Trophoblast cell (in vitro differentiated cells and primary cell): ENCODE results near the gene RAB17. TPM values are rescaled to one million over a fixed set of nuclear protein-coding genes. Genes with fewer than 3 reads are reported as not detected.
A peak's percentile ranks its signal among the peaks of the same experiment; 100 is the strongest.

ENCODE experiments used
- DNase-seq, 2 donors: peaks; one replicate each; pipeline ENCODE4 v3.0.0-alpha.2; 2016
- H2AFZ ChIP-seq: 2 replicates; pipeline ENCODE4 v1.6.1; 2013; ENCODE audit warnings: low read length, moderate library complexity, mild to moderate bottlenecking; ENCODE audit not compliant: insufficient read depth, poor library complexity
- H2AK5ac ChIP-seq: 2 replicates; pipeline ENCODE4 v1.6.1; 2013; ENCODE audit warnings: mild to moderate bottlenecking, low read length
- H2BK120ac ChIP-seq: 2 replicates; pipeline ENCODE4 v1.6.1; 2013; ENCODE audit warnings: low read length, mild to moderate bottlenecking, moderate library complexity; ENCODE audit not compliant: insufficient read depth, poor library complexity
- H2BK12ac ChIP-seq: 2 replicates; pipeline ENCODE4 v1.6.1; 2013; ENCODE audit warnings: mild to moderate bottlenecking, low read length, moderate library complexity
- H2BK5ac ChIP-seq: 2 replicates; pipeline ENCODE4 v1.6.1; 2013; ENCODE audit warnings: low read length, low read depth, moderate library complexity, mild to moderate bottlenecking; ENCODE audit not compliant: poor library complexity
- H3K14ac ChIP-seq: 2 replicates; pipeline ENCODE4 v1.6.1; 2013; ENCODE audit warnings: mild to moderate bottlenecking, low read length
- H3K18ac ChIP-seq: 2 replicates; pipeline ENCODE4 v1.6.1; 2013; ENCODE audit warnings: mild to moderate bottlenecking, low read length
- H3K23ac ChIP-seq: 2 replicates; pipeline ENCODE4 v1.6.1; 2013; ENCODE audit warnings: low read length
- H3K27ac ChIP-seq: 2 replicates; pipeline ENCODE4 v1.5.1; 2013; ENCODE audit warnings: low read depth, mild to moderate bottlenecking, inconsistent platforms, low read length, moderate library complexity
- H3K27me3 ChIP-seq: 2 replicates; pipeline ENCODE4 v1.6.1; 2013; ENCODE audit warnings: inconsistent platforms, mild to moderate bottlenecking, low read length, moderate library complexity; ENCODE audit not compliant: insufficient read depth
- H3K36me3 ChIP-seq, 2 experiments: 1 replicate in 1 of 2; 2 replicates in 1 of 2; pipeline ENCODE4 v1.6.1; 2013; ENCODE audit warnings: low read length in 2 of 2, mild to moderate bottlenecking in 2 of 2, moderate library complexity in 1 of 2; ENCODE audit not compliant: insufficient read depth in 2 of 2, control insufficient read depth in 1 of 2
- H3K4ac ChIP-seq: 2 replicates; pipeline ENCODE4 v1.6.1; 2013; ENCODE audit warnings: low read depth, mild to moderate bottlenecking, low read length, moderate library complexity
- H3K4me1 ChIP-seq, 2 experiments: 1 replicate in 1 of 2; 2 replicates in 1 of 2; pipeline ENCODE4 v1.6.1; 2013; ENCODE audit warnings: low read length in 2 of 2, mild to moderate bottlenecking in 2 of 2, moderate library complexity in 1 of 2; ENCODE audit not compliant: insufficient read depth in 2 of 2, control insufficient read depth in 1 of 2
- H3K4me2 ChIP-seq: 2 replicates; pipeline ENCODE4 v1.6.1; 2013; ENCODE audit warnings: inconsistent platforms, mild to moderate bottlenecking, low read length, moderate library complexity
- H3K4me3 ChIP-seq: 2 replicates; pipeline ENCODE4 v1.5.1; 2013; ENCODE audit warnings: mild to moderate bottlenecking, low read depth, low read length, inconsistent platforms
- H3K79me1 ChIP-seq: one replicate; pipeline ENCODE4 v1.6.1; 2013; ENCODE audit warnings: low read length
- H3K79me2 ChIP-seq: 2 replicates; pipeline ENCODE4 v1.6.1; 2013; ENCODE audit warnings: low read length, mild to moderate bottlenecking; ENCODE audit not compliant: control insufficient read depth, insufficient read depth, poor library complexity
- H3K9ac ChIP-seq: 2 replicates; pipeline ENCODE4 v1.6.1; 2013; ENCODE audit warnings: mild to moderate bottlenecking, low read length
- H3K9me3 ChIP-seq: 2 replicates; pipeline ENCODE4 v1.6.1; 2013; ENCODE audit warnings: low read depth, mild to moderate bottlenecking, control low read depth, inconsistent platforms, low read length; ENCODE audit not compliant: insufficient read depth
- H4K12ac ChIP-seq: 2 replicates; pipeline ENCODE4 v1.6.1; 2013; ENCODE audit warnings: low read depth, mild to moderate bottlenecking, low read length, moderate library complexity
- H4K8ac ChIP-seq: 2 replicates; pipeline ENCODE4 v1.6.1; 2013; ENCODE audit warnings: low read depth, mild to moderate bottlenecking, low read length, moderate library complexity
- H4K91ac ChIP-seq: one replicate; pipeline ENCODE4 v1.6.1; 2013; ENCODE audit warnings: low read depth, mild to moderate bottlenecking, low read length, moderate library complexity
- WGBS: extraction: QIAGEN DNeasy Blood & Tissue Kit; methylation state at CpG from one replicate; pipeline ENCODE4 v1.1.7; 2013; ENCODE audit warnings: missing lambda C conversion rate; ENCODE audit not compliant: insufficient read length, insufficient coverage; ENCODE audit errors: extremely low coverage; 5-methylcytosine and 5-hydroxymethylcytosine counted together
- polyA plus RNA-seq: library from polyadenylated mRNA; stranded (reverse); fragments of 200-250 nt; gene quantifications from 2 replicates; pipeline ENCODE4 v1.2.3, GENCODE V29; 2013

Gene RAB17
- 15.7 and 16.1 TPM in 2 replicates for polyA plus RNA-seq

- Histone ChIP-seq H2BK12ac (peak within 1 kb of the TSS; percentile 82), H3K9ac (no peak within 1 kb of the TSS), H2BK120ac (peak within 1 kb of the TSS; percentile 60), H4K8ac (peak within 1 kb of the TSS; percentile 70), H3K4me1 (peaks cover 28 to 46% of the 10 kb centered on the region in 2 experiments), H3K4me3 (no peak within 1 kb of the TSS), H3K27ac (peak within 1 kb of the TSS; percentile 35), H3K27me3 (no peaks in the 10 kb centered on the region), H3K79me2 (peaks cover 2% of the 10 kb centered on the region), H2AK5ac (peak within 1 kb of the TSS; percentile 40), H3K14ac (peak within 1 kb of the TSS; percentile 38), H3K79me1 (peaks cover 15% of the 10 kb centered on the region), H3K4ac (no peak within 1 kb of the TSS), H3K4me2 (peak within 1 kb of the TSS; percentile 57), H4K91ac (peak within 1 kb of the TSS; percentile 76), H4K12ac (peak within 1 kb of the TSS; percentile 15), H2BK5ac (no peak within 1 kb of the TSS), H2AFZ (no peak within 1 kb of the TSS), H3K36me3 (no peaks in the 10 kb centered on the region), H3K9me3 (peaks cover 3% of the 10 kb centered on the region), H3K18ac (peak within 1 kb of the TSS; percentile 81), H3K23ac (no peak within 1 kb of the TSS)
- no CpG with 5 or more reads among the region's 16 CpGs for WGBS
- DNase-seq, result peak; percentile 71 to 76
Observed at GRCh38 chr2:237590272-237591140, at the start of gene RAB17. TSS of gene RAB17 (minus strand) at chr2:237590734. CDS start at chr2:237586154, 4,580 bp downstream.

- H3K4ac ChIP-seq, result no peak overlapping the region
- no peak overlapping the region for H4K91ac ChIP-seq
- no peak overlapping the region for H3K27ac ChIP-seq
- WGBS, result no CpG with 5 or more reads among the region's 6 CpGs
- H3K9me3 ChIP-seq, result peaks cover 5% of the 10 kb centered on the region
- H3K4me3 ChIP-seq, result no peak overlapping the region
- no peak overlapping the region for H2AK5ac ChIP-seq
- H3K9ac ChIP-seq, result no peak overlapping the region
- H3K79me2 ChIP-seq, result no peaks in the 10 kb centered on the region
- no peak overlapping the region for H2BK12ac ChIP-seq
- peaks cover 2 to 4% of the 10 kb centered on the region in 2 experiments for H3K36me3 ChIP-seq
- H3K18ac ChIP-seq, result no peak overlapping the region
- no peak overlapping the region for H4K12ac ChIP-seq
- H2AFZ ChIP-seq, result no peak overlapping the region
- no peak overlapping the region for H3K14ac ChIP-seq
- no peak overlapping the region for H4K8ac ChIP-seq
- H2BK120ac ChIP-seq, result no peak overlapping the region
- no peak for DNase-seq
- no peak overlapping the region for H2BK5ac ChIP-seq
- no peak overlapping the region for H3K4me2 ChIP-seq
- H3K4me1 ChIP-seq, result peaks cover 2 to 4% of the 10 kb centered on the region in 2 experiments
- no peaks in the 10 kb centered on the region for H3K27me3 ChIP-seq
- H3K79me1 ChIP-seq, result no peaks in the 10 kb centered on the region
- H3K23ac ChIP-seq, result no peak overlapping the region
Observed at GRCh38 chr2:237639836-237640220, 49.3 kb upstream of the RAB17 start.

- no peak overlapping the region for H3K4ac ChIP-seq
- H2BK5ac ChIP-seq, result no peak overlapping the region
- H2BK12ac ChIP-seq, result no peak overlapping the region
- H3K4me1 ChIP-seq, result peaks cover 2 to 4% of the 10 kb centered on the region in 2 experiments
- peaks cover 5% of the 10 kb centered on the region for H3K9me3 ChIP-seq
- no peak overlapping the region for H3K14ac ChIP-seq
- H3K27me3 ChIP-seq, result no peaks in the 10 kb centered on the region
- H3K79me1 ChIP-seq, result no peaks in the 10 kb centered on the region
- H2AFZ ChIP-seq, result no peak overlapping the region
- H4K8ac ChIP-seq, result no peak overlapping the region
- H4K91ac ChIP-seq, result no peak overlapping the region
- H3K23ac ChIP-seq, result no peak overlapping the region
- no peak overlapping the region for H4K12ac ChIP-seq
- no peak overlapping the region for H3K4me3 ChIP-seq
- no peak overlapping the region for H3K18ac ChIP-seq
- no peaks in the 10 kb centered on the region for H3K79me2 ChIP-seq
- H2BK120ac ChIP-seq, result no peak overlapping the region
- H3K4me2 ChIP-seq, result no peak overlapping the region
- DNase-seq, result no peak
- WGBS, result no CpG with 5 or more reads among the region's 11 CpGs
- no peak overlapping the region for H3K27ac ChIP-seq
- peaks cover 2 to 4% of the 10 kb centered on the region in 2 experiments for H3K36me3 ChIP-seq
- no peak overlapping the region for H2AK5ac ChIP-seq
- no peak overlapping the region for H3K9ac ChIP-seq
Observed at GRCh38 chr2:237639052-237639835, 48.7 kb upstream of the RAB17 start.

- no peak overlapping the region for H2AFZ ChIP-seq
- H4K8ac ChIP-seq, result no peak overlapping the region
- H3K23ac ChIP-seq, result no peak overlapping the region
- peaks cover 2 to 4% of the 10 kb centered on the region in 2 experiments for H3K36me3 ChIP-seq
- no peak overlapping the region for H3K4me2 ChIP-seq
- no peak overlapping the region for H3K18ac ChIP-seq
- no peaks in the 10 kb centered on the region for H3K27me3 ChIP-seq
- H3K79me2 ChIP-seq, result no peaks in the 10 kb centered on the region
- peaks cover 2 to 6% of the 10 kb centered on the region in 2 experiments for H3K4me1 ChIP-seq
- H2BK5ac ChIP-seq, result no peak overlapping the region
- H3K4ac ChIP-seq, result no peak overlapping the region
- H2BK12ac ChIP-seq, result no peak overlapping the region
- H3K14ac ChIP-seq, result no peak overlapping the region
- no peak overlapping the region for H3K27ac ChIP-seq
- DNase-seq, result no peak
- H3K9me3 ChIP-seq, result peaks cover 5% of the 10 kb centered on the region
- no peaks in the 10 kb centered on the region for H3K79me1 ChIP-seq
- no peak overlapping the region for H2BK120ac ChIP-seq
- no peak overlapping the region for H4K12ac ChIP-seq
- H3K4me3 ChIP-seq, result no peak overlapping the region
- no peak overlapping the region for H2AK5ac ChIP-seq
- H3K9ac ChIP-seq, result no peak overlapping the region
- H4K91ac ChIP-seq, result no peak overlapping the region
- no CpG with 5 or more reads among the region's 8 CpGs for WGBS
Observed at GRCh38 chr2:237638176-237638575, 47.6 kb upstream of the RAB17 start.
